HepG2 (cell line): ENCODE data around the gene CHID1. TPM values are rescaled to one million over a fixed set of nuclear protein-coding genes. Genes with fewer than 3 reads are reported as not detected.

Experiments used
- ATAC-seq: fragments of 200-7000 bp; cut with Tn5 transposase; 3 replicates; pipeline ENCODE4 v1.9.1; 2020; ENCODE audit warnings: mild to moderate bottlenecking, moderate library complexity
- BruUV-seq: library from RNA; stranded (reverse); fragments of 400-500 nt; replicated peaks from 2 replicates; lab custom pipeline; 2021; lab: Mats Ljungman, UMichigan
- CTCF ChIA-PET: fragments of 300-600 bp; formaldehyde crosslinking; extraction: SDS; loops from one replicate; lab custom pipeline; 2021; ENCODE audit warnings: low total read pairs, inconsistent platforms, low intra/inter-chr PET ratio; lab: Yijun Ruan, JAX
- POLR2A ChIA-PET: fragments of 350-600 bp; sonication (Branson Sonifier 250); formaldehyde crosslinking; loops from one replicate; lab custom pipeline; 2020; ENCODE audit warnings: antibody characterized with exemption, inconsistent platforms; lab: Yijun Ruan, JAX
- DNase-seq: peaks from one replicate; pipeline ENCODE4 v3.0.0-alpha.2; 2015; ENCODE audit warnings: low spot score
- FAIRE-seq: peaks from 3 replicates; lab custom pipeline; 2011; peaks lifted over from hg19 to GRCh38; lab: Jason Lieb, UNC
- H2AFZ ChIP-seq: one replicate; pipeline ENCODE4 v1.6.1; 2011; ENCODE audit warnings: low read length, inconsistent platforms
- H3K27ac ChIP-seq: fragments of 300-600 bp; 3 replicates; pipeline ENCODE4 v1.8.0; 2011; ENCODE audit warnings: mixed run types, mild to moderate bottlenecking, mixed read lengths, low read length, inconsistent platforms; ENCODE audit not compliant: insufficient read depth; ENCODE audit errors: extremely low read length
- H3K27me3 ChIP-seq, 2 experiments: fragments of 200-600 bp in 1 of 2; 2 replicates in 1 of 2; 3 replicates in 1 of 2; pipeline versions ENCODE4 v1.6.0 to v1.8.0; 2011; ENCODE audit warnings: low read length in 2 of 2, mild to moderate bottlenecking in 2 of 2, moderate library complexity in 2 of 2, inconsistent platforms in 1 of 2; ENCODE audit not compliant: insufficient read depth in 2 of 2, control insufficient read depth in 1 of 2
- H3K36me3 ChIP-seq, 2 experiments: fragments of 200-600 bp in 1 of 2; replicated peaks in 1 of 2; 2 replicates in 1 of 2; 3 replicates in 1 of 2; pipeline versions ENCODE4 v1.5.1 to v1.8.0; 2011; ENCODE audit warnings: low read length in 2 of 2, inconsistent platforms in 1 of 2; ENCODE audit not compliant: insufficient read depth in 2 of 2, control insufficient read depth in 1 of 2
- H3K4me1 ChIP-seq: 2 replicates; pipeline ENCODE4 v1.5.1; 2012; ENCODE audit warnings: low read length, inconsistent platforms; ENCODE audit not compliant: insufficient read depth
- H3K4me2 ChIP-seq: 2 replicates; pipeline ENCODE4 v1.6.0; 2011; ENCODE audit warnings: low read depth, low read length, inconsistent platforms
- H3K4me3 ChIP-seq, 3 experiments: fragments of 200-600 bp in 1 of 3; sonication (generic), shearing (Covaris generic) in 1 of 3; replicated peaks in 1 of 3; 2 replicates each; pipeline ENCODE4 v1.5.1; 2011 to 2016; ENCODE audit warnings: low read length in 3 of 3, inconsistent platforms in 2 of 3, low read depth in 2 of 3, mild to moderate bottlenecking in 2 of 3, control low read depth in 1 of 3, mixed read lengths in 1 of 3; ENCODE audit not compliant: insufficient read depth in 1 of 3
- H3K79me2 ChIP-seq: one replicate; pipeline ENCODE4 v1.6.1; 2011; ENCODE audit warnings: low read length, inconsistent platforms; ENCODE audit not compliant: insufficient read depth
- H3K9ac ChIP-seq: 2 replicates; pipeline ENCODE4 v1.6.0; 2011; ENCODE audit warnings: mild to moderate bottlenecking, low read depth, low read length, inconsistent platforms; ENCODE audit not compliant: insufficient read depth
- H3K9me3 ChIP-seq: 2 replicates; pipeline ENCODE4 v1.5.1; 2012; ENCODE audit warnings: mild to moderate bottlenecking, low read length
- H4K20me1 ChIP-seq: 2 replicates; pipeline ENCODE4 v1.6.0; 2011; ENCODE audit warnings: inconsistent platforms, mild to moderate bottlenecking, low read length, moderate library complexity; ENCODE audit not compliant: insufficient read depth
- NR2F6 ChIP-seq, 2 experiments: IDR thresholded peaks; 2 replicates each; pipeline ENCODE4 v1.6.1; 2016; ENCODE audit warnings: antibody characterized with exemption in 1 of 2, mild to moderate bottlenecking in 1 of 2
- SAP130 ChIP-seq: IDR thresholded peaks from 2 replicates; pipeline ENCODE4 v1.6.1; 2016; ENCODE audit warnings: low read depth
- SMC3 ChIP-seq: IDR thresholded peaks from 2 replicates; pipeline ENCODE4 v1.6.1; 2011; ENCODE audit warnings: low read length, improper control_type of control experiment
- SOX13 ChIP-seq, 3 experiments: fragments of 450-650 bp in 1 of 3; sonication (generic) in 1 of 3; formaldehyde crosslinking in 1 of 3; IDR thresholded peaks in 2 of 3; conservative IDR thresholded peaks in 1 of 3; 2 replicates each; pipeline versions ENCODE4 v1.5.0 to v1.6.1; 2016 to 2020; ENCODE audit warnings: antibody characterized with exemption in 1 of 3, mild to moderate bottlenecking in 1 of 3, missing compliant biosample characterization in 1 of 3, missing genetic modification reagents in 1 of 3, moderate library complexity in 1 of 3
- STAG1 ChIP-seq: sonication (generic); formaldehyde crosslinking; IDR thresholded peaks from 2 replicates; pipeline ENCODE4 v1.4.0; 2020; ENCODE audit warnings: missing genetic modification reagents
- XRCC5 ChIP-seq: fragments of 200-400 bp; formaldehyde crosslinking; optimal IDR thresholded peaks from 2 replicates; pipeline ENCODE3; 2017; ENCODE audit warnings: mild to moderate bottlenecking, low read length
- ZBTB38 ChIP-seq: sonication (generic); formaldehyde crosslinking; IDR thresholded peaks from 2 replicates; pipeline ENCODE4 v1.5.1; 2020; ENCODE audit warnings: mild to moderate bottlenecking, missing genetic modification reagents
- ZNF331 ChIP-seq: sonication (generic); formaldehyde crosslinking; IDR thresholded peaks from 2 replicates; pipeline ENCODE4 v1.4.0; 2020; ENCODE audit warnings: missing genetic modification reagents
- WGBS: methylation state at CpG from one replicate; pipeline ENCODE4 v1.1.6; 2017; ENCODE audit warnings: low lambda C conversion rate; 5-methylcytosine and 5-hydroxymethylcytosine counted together
- in situ Hi-C: cut with HindIII; loops from 2 replicates; pipeline ENCODE4 v1.10.0; 2017; ENCODE audit warnings: low pct_unique_long_range_greater_than_20kb; ENCODE audit not compliant: extremely low pct_ligation_motif_present
- intact Hi-C: fragments of 100-400 bp; cut with micrococcal nuclease; formaldehyde crosslinking; loops from one replicate; pipeline ENCODE4 v1.10.0; 2022; ENCODE audit not compliant: unreplicated experiment
- polyA plus RNA-seq, 8 experiments: library from polyadenylated mRNA; depleted of rRNA in 3 of 8; stranded (reverse) in 7 of 8; unstranded in 1 of 8; fragments of >200 nt; fragmentation: Illumina TruSeq in 4 of 8; extraction: Trizol in 4 of 8; gene quantifications; 2 replicates each; pipeline versions ENCODE4 v1.2.1 to v1.2.3, GENCODE V29; 2011 to 2016; ENCODE audit warnings: low read depth in 4 of 8, missing spikeins in 1 of 8, mixed read lengths in 1 of 8; ENCODE audit not compliant: insufficient read depth in 1 of 8
- total RNA-seq, 5 experiments: library from RNA; depleted of rRNA; stranded (reverse); fragments of >200 nt; fragmentation: Illumina TruSeq; extraction: Trizol; gene quantifications; 2 replicates each; pipeline ENCODE4 v1.2.3, GENCODE V29; 2016; ENCODE audit warnings: low read depth in 1 of 5
- TF ChIP-seq, protein P1 (sequence below): sonication (generic); formaldehyde crosslinking; IDR thresholded peaks from 2 replicates; pipeline ENCODE4 v1.8.0; 2022; ENCODE audit warnings: mild to moderate bottlenecking, missing genetic modification reagents; ENCODE audit not compliant: insufficient replicate concordance
- TF ChIP-seq, protein P2 (sequence below): sonication (generic); formaldehyde crosslinking; IDR thresholded peaks from 2 replicates; pipeline ENCODE4 v1.5.0; 2020; ENCODE audit warnings: mild to moderate bottlenecking, missing genetic modification reagents, moderate library complexity
- TF ChIP-seq, protein P3 (sequence below): sonication (generic); formaldehyde crosslinking; IDR thresholded peaks from 2 replicates; pipeline ENCODE4 v1.9.0; 2021; ENCODE audit warnings: mild to moderate bottlenecking, missing genetic modification reagents
- TF ChIP-seq, protein P4 (sequence below): sonication (generic); formaldehyde crosslinking; IDR thresholded peaks from 2 replicates; pipeline ENCODE4 v1.9.0; 2021; ENCODE audit warnings: missing genetic modification reagents, borderline replicate concordance

Gene CHID1
- total and polyA plus RNA-seq, 2 of the 13 experiments (the other 11 are each of a cell fraction or from before 2014, with no cell fraction given) = 65.1 to 93.6 TPM

DNA sequence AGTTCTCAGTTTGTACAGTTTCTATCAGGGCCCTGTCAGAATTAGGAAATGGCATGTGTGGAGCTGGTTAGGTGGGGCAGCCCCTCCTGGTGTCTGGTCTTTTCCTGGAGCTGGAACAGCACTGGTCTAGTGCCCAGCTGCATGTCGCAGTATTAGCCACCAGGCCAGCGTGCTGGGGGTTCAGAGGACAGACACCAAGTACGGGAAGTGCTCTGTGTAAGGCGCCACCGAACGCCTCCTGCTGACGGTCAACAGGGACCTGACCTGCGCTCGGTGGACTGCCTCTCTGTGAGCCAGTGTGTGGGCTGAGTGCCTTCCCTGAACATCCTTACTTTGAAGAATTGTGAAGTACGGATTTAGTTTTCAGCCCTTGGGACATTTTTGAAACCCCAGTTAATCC is 49.0 kb upstream of the CHID1 start:
- H2AFZ ChIP-seq = no peak overlapping the region
- no peak overlapping the region for H3K27ac ChIP-seq
- ChIA-PET POLR2A (no interaction called here), CTCF (interaction anchor here (1.2 kb wide), 1 partner anchor 61 kb away, joined by 4 read pairs; no protein-coding TSS in a partner anchor)
- H3K4me2 ChIP-seq = no peak overlapping the region
- in situ Hi-C loops (no loop called here), intact Hi-C loops (loop anchor here (1.0 kb wide), 1 partner anchor 37 kb away; no protein-coding TSS in a partner anchor)
- peaks cover 10 to 43% of the 10 kb centered on the region in 2 experiments for H3K36me3 ChIP-seq
- peaks cover 37% of the 10 kb centered on the region for H3K4me1 ChIP-seq
- H3K79me2 ChIP-seq = peaks cover 29% of the 10 kb centered on the region
- no peak for FAIRE-seq
- 60% methylated on average over 4 of the region's 10 CpGs for WGBS
- H4K20me1 ChIP-seq = 0 out of 2 replicates have a peak, but pooled peaks cover 3% of the 10 kb centered on the region
- H3K9me3 ChIP-seq = no peaks in the 10 kb centered on the region
- peak; percentile 63 for DNase-seq
- peak; percentile 90 for ATAC-seq
- H3K4me3 ChIP-seq = no peak overlapping the region
- no TSS peak for BruUV-seq
- H3K27me3 ChIP-seq = no peaks in the 10 kb centered on the region
- no peak overlapping the region for H3K9ac ChIP-seq
- peak; percentile 60 for TF ChIP-seq XRCC5
- TF ChIP-seq SOX13 (IDR thresholded peaks at IDR 0.05) = no peak
- 0 out of 4 replicates have a peak, but pooled peaks of 1 of the 2 experiments have one; percentile 5 for TF ChIP-seq SOX13 (CRISPR knock-in tag; conservative IDR thresholded peaks at IDR 0.05 in 1 of 2, IDR thresholded peaks at IDR 0.05 in 1 of 2)
- TF ChIP-seq, protein P1, sequence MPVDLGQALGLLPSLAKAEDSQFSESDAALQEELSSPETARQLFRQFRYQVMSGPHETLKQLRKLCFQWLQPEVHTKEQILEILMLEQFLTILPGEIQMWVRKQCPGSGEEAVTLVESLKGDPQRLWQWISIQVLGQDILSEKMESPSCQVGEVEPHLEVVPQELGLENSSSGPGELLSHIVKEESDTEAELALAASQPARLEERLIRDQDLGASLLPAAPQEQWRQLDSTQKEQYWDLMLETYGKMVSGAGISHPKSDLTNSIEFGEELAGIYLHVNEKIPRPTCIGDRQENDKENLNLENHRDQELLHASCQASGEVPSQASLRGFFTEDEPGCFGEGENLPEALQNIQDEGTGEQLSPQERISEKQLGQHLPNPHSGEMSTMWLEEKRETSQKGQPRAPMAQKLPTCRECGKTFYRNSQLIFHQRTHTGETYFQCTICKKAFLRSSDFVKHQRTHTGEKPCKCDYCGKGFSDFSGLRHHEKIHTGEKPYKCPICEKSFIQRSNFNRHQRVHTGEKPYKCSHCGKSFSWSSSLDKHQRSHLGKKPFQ (CRISPR knock-in tag) = no peak
- TF ChIP-seq SAP130 (CRISPR knock-in tag) = peak; percentile 17; the same call in 1 of the 2 replicates
- peak; percentile 36; the same call in 1 of the 2 replicates for TF ChIP-seq ZNF331 (CRISPR knock-in tag)
- TF ChIP-seq, protein P2, sequence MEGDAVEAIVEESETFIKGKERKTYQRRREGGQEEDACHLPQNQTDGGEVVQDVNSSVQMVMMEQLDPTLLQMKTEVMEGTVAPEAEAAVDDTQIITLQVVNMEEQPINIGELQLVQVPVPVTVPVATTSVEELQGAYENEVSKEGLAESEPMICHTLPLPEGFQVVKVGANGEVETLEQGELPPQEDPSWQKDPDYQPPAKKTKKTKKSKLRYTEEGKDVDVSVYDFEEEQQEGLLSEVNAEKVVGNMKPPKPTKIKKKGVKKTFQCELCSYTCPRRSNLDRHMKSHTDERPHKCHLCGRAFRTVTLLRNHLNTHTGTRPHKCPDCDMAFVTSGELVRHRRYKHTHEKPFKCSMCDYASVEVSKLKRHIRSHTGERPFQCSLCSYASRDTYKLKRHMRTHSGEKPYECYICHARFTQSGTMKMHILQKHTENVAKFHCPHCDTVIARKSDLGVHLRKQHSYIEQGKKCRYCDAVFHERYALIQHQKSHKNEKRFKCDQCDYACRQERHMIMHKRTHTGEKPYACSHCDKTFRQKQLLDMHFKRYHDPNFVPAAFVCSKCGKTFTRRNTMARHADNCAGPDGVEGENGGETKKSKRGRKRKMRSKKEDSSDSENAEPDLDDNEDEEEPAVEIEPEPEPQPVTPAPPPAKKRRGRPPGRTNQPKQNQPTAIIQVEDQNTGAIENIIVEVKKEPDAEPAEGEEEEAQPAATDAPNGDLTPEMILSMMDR (CRISPR knock-in tag) = peak; percentile 52
- TF ChIP-seq ZBTB38 (CRISPR knock-in tag) = peak; percentile 98
- no peak for TF ChIP-seq NR2F6 (IDR thresholded peaks at IDR 0.05)
- TF ChIP-seq NR2F6 (CRISPR knock-in tag; IDR thresholded peaks at IDR 0.05) = peak; percentile 25; the same call in 1 of the 2 replicates
- TF ChIP-seq, protein P3, sequence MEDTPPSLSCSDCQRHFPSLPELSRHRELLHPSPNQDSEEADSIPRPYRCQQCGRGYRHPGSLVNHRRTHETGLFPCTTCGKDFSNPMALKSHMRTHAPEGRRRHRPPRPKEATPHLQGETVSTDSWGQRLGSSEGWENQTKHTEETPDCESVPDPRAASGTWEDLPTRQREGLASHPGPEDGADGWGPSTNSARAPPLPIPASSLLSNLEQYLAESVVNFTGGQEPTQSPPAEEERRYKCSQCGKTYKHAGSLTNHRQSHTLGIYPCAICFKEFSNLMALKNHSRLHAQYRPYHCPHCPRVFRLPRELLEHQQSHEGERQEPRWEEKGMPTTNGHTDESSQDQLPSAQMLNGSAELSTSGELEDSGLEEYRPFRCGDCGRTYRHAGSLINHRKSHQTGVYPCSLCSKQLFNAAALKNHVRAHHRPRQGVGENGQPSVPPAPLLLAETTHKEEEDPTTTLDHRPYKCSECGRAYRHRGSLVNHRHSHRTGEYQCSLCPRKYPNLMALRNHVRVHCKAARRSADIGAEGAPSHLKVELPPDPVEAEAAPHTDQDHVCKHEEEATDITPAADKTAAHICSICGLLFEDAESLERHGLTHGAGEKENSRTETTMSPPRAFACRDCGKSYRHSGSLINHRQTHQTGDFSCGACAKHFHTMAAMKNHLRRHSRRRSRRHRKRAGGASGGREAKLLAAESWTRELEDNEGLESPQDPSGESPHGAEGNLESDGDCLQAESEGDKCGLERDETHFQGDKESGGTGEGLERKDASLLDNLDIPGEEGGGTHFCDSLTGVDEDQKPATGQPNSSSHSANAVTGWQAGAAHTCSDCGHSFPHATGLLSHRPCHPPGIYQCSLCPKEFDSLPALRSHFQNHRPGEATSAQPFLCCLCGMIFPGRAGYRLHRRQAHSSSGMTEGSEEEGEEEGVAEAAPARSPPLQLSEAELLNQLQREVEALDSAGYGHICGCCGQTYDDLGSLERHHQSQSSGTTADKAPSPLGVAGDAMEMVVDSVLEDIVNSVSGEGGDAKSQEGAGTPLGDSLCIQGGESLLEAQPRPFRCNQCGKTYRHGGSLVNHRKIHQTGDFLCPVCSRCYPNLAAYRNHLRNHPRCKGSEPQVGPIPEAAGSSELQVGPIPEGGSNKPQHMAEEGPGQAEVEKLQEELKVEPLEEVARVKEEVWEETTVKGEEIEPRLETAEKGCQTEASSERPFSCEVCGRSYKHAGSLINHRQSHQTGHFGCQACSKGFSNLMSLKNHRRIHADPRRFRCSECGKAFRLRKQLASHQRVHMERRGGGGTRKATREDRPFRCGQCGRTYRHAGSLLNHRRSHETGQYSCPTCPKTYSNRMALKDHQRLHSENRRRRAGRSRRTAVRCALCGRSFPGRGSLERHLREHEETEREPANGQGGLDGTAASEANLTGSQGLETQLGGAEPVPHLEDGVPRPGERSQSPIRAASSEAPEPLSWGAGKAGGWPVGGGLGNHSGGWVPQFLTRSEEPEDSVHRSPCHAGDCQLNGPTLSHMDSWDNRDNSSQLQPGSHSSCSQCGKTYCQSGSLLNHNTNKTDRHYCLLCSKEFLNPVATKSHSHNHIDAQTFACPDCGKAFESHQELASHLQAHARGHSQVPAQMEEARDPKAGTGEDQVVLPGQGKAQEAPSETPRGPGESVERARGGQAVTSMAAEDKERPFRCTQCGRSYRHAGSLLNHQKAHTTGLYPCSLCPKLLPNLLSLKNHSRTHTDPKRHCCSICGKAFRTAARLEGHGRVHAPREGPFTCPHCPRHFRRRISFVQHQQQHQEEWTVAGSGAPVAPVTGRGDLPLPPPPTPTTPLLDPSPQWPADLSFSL (CRISPR knock-in tag) = no peak
- peak; percentile 52 for TF ChIP-seq STAG1 (CRISPR knock-in tag)
- TF ChIP-seq, protein P4, sequence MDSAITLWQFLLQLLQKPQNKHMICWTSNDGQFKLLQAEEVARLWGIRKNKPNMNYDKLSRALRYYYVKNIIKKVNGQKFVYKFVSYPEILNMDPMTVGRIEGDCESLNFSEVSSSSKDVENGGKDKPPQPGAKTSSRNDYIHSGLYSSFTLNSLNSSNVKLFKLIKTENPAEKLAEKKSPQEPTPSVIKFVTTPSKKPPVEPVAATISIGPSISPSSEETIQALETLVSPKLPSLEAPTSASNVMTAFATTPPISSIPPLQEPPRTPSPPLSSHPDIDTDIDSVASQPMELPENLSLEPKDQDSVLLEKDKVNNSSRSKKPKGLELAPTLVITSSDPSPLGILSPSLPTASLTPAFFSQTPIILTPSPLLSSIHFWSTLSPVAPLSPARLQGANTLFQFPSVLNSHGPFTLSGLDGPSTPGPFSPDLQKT = no peak
- TF ChIP-seq SMC3 = peak; percentile 38
